Measurements from ENCODE around the gene ADGRG1.

DNA sequence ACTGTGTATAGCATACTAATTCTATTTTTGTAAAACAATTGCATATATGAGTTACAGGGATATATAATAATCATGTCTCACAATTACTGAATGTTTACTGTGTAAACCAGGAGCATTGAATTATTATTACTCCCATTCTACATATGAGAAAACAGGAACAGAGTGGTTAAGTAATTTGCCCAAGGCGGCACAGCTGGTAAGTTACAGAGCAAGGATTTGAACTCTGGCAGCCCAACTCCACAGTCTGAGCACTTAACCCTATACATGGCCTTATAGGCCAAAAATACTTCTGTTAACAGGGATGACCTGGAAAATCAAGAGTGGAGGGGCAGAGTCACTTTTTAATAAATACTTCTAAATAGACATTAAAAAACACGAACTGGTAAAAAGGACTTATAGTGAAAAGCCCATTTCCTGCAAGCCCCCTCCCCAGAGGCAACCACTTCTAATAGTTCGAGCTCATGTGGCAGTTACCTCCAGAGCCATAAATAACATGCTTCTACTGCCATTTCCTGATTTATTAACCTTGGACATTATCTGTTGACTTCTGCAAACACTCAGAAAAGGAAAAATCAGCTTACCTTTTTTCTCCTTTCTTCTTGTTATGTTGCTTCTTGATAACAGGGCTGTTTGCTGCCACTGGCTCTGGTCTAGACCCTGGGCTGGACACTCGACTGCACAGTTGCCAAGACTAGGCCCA is 22.1 kb upstream of the ADGRG1 start:
- TF ChIP-seq, protein P1, sequence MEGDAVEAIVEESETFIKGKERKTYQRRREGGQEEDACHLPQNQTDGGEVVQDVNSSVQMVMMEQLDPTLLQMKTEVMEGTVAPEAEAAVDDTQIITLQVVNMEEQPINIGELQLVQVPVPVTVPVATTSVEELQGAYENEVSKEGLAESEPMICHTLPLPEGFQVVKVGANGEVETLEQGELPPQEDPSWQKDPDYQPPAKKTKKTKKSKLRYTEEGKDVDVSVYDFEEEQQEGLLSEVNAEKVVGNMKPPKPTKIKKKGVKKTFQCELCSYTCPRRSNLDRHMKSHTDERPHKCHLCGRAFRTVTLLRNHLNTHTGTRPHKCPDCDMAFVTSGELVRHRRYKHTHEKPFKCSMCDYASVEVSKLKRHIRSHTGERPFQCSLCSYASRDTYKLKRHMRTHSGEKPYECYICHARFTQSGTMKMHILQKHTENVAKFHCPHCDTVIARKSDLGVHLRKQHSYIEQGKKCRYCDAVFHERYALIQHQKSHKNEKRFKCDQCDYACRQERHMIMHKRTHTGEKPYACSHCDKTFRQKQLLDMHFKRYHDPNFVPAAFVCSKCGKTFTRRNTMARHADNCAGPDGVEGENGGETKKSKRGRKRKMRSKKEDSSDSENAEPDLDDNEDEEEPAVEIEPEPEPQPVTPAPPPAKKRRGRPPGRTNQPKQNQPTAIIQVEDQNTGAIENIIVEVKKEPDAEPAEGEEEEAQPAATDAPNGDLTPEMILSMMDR (IDR thresholded peaks at IDR 0.05) = no peak
- TF ChIP-seq POLR2A (IDR thresholded peaks at IDR 0.05) = no peak
